NT2/D1 (cell line): ENCODE measurements around the gene HGFAC.

Experiments
- SUZ12 ChIP-seq: IDR thresholded peaks from 2 replicates; pipeline ENCODE4 v1.6.1; 2011; ENCODE audit not compliant: insufficient read length, insufficient read depth; ENCODE audit errors: extremely low read depth
- YY1 ChIP-seq: IDR thresholded peaks from 2 replicates; pipeline ENCODE4 v1.6.1; 2011; ENCODE audit not compliant: insufficient read length, insufficient read depth
- ZNF274 ChIP-seq: IDR thresholded peaks from 2 replicates; pipeline ENCODE4 v1.6.1; 2011; ENCODE audit warnings: mild to moderate bottlenecking, low read depth, low read length

DNA sequence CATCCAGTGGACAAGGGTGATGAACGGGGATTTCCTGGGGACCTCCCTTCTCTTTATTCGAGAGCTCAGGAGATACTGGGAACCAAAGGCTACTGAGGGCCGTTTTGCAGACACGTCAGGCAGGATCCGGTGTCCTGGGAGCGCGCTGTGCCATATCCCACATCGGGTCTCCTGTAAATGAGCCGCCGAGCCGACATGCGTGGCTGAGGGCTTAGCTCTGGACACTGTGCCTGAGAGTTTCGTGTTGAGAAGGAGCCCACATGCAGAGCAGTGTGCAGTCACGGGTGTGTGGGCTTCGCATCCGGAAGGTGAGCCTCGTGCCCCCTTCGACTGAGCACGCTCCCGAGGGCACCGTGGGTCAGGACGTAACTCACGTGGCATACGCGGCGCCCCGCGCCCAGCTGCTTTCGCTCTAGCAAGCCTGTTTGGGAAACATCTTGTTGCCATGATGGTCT is 28.5 kb upstream of the HGFAC start:
- TF ChIP-seq YY1 (no peak), ZNF274 (no peak), SUZ12 (no peak)
